HFFc6 (cell line): ENCODE measurements around the gene SHCBP1. TPM values are rescaled to one million over a fixed set of nuclear protein-coding genes. Genes with fewer than 3 reads are reported as not detected.

ENCODE experiments used
- DNase-seq: peaks from one replicate; pipeline ENCODE4 v3.0.0-alpha.2; 2018
- H3K27ac Mint-ChIP-seq: 2 replicates; pipeline ENCODE4 v1.8.0; 2020; ENCODE audit warnings: mild to moderate bottlenecking, mixed read lengths
- H3K27me3 Mint-ChIP-seq: 2 replicates; pipeline ENCODE4 v1.8.0; 2021; ENCODE audit warnings: mild to moderate bottlenecking, moderate library complexity, mixed read lengths; ENCODE audit not compliant: insufficient read depth
- H3K36me3 Mint-ChIP-seq: 2 replicates; pipeline ENCODE4 v1.8.0; 2021; ENCODE audit warnings: low read depth, mixed read lengths
- H3K4me1 Mint-ChIP-seq: 2 replicates; pipeline ENCODE4 v1.8.0; 2020; ENCODE audit warnings: low read depth, mixed read lengths
- H3K4me3 Mint-ChIP-seq: 2 replicates; pipeline ENCODE4 v1.8.0; 2020; ENCODE audit warnings: mild to moderate bottlenecking, moderate library complexity, mixed read lengths
- H3K9me3 Mint-ChIP-seq: 2 replicates; pipeline ENCODE4 v1.8.0; 2020; ENCODE audit warnings: mild to moderate bottlenecking, mixed read lengths
- total RNA-seq, 6 experiments: library from RNA; stranded (reverse); fragmentation: NEBNext Ultra II Directional; extraction: Animal tissue kit (Norgen Biotek cat#: 25700); gene quantifications; 2 replicates in 1 of 6; 3 replicates in 5 of 6; pipeline ENCODE4 v1.2.3, GENCODE V29; 2021
- TF ChIP-seq, protein P1 (sequence below): fragments of 200-600 bp; sonication (generic); IDR thresholded peaks from 2 replicates; pipeline ENCODE4 v1.5.0; 2021; ENCODE audit warnings: antibody characterized with exemption, mild to moderate bottlenecking

SHCBP1 gene
- total RNA-seq, 6 experiments from 2014 or later, result 20.8 to 50.5 (median 49.1) TPM

GRCh38 chr16:46649588-46650253, 28.5 kb upstream of the SHCBP1 start:
- TF ChIP-seq, protein P1, sequence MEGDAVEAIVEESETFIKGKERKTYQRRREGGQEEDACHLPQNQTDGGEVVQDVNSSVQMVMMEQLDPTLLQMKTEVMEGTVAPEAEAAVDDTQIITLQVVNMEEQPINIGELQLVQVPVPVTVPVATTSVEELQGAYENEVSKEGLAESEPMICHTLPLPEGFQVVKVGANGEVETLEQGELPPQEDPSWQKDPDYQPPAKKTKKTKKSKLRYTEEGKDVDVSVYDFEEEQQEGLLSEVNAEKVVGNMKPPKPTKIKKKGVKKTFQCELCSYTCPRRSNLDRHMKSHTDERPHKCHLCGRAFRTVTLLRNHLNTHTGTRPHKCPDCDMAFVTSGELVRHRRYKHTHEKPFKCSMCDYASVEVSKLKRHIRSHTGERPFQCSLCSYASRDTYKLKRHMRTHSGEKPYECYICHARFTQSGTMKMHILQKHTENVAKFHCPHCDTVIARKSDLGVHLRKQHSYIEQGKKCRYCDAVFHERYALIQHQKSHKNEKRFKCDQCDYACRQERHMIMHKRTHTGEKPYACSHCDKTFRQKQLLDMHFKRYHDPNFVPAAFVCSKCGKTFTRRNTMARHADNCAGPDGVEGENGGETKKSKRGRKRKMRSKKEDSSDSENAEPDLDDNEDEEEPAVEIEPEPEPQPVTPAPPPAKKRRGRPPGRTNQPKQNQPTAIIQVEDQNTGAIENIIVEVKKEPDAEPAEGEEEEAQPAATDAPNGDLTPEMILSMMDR, result no peak
- Mint-ChIP-seq H3K4me1 (0 out of 2 replicates have a peak, but pooled peaks cover 5% of the 10 kb centered on the region), H3K9me3 (peaks cover 4% of the 10 kb centered on the region; the same call in 1 of the 2 replicates), H3K4me3 (no peak overlapping the region), H3K27ac (no peak overlapping the region), H3K27me3 (peaks cover 2% of the 10 kb centered on the region), H3K36me3 (0 out of 2 replicates have a peak, but pooled peaks cover under 1% of the 10 kb centered on the region)
- DNase-seq, result no peak

- Mint-ChIP-seq H3K27ac (no peak overlapping the region), H3K27me3 (peaks cover 2% of the 10 kb centered on the region), H3K4me1 (0 out of 2 replicates have a peak, but pooled peaks cover 5% of the 10 kb centered on the region)
These were observed 27.5 kb upstream of the SHCBP1 start for GRCh38 chr16:46648656-46649055.

GRCh38 chr16:46638947-46639925, 18.1 kb upstream of the SHCBP1 start:
- Mint-ChIP-seq H3K4me1 (peaks cover 14% of the 10 kb centered on the region), H3K27me3 (peaks cover 5% of the 10 kb centered on the region), H3K9me3 (peaks cover 15% of the 10 kb centered on the region), H3K36me3 (peaks cover 13% of the 10 kb centered on the region), H3K27ac (no peak overlapping the region; the same call in 1 of the 2 replicates), H3K4me3 (peak overlapping the region; percentile 8; the same call in 1 of the 2 replicates)
- TF ChIP-seq, protein P1, result no peak
- DNase-seq, result peak; percentile 52

More at GRCh38 chr16:46648656-46649055, 27.5 kb upstream of the SHCBP1 start:
- Mint-ChIP-seq H3K9me3 (peaks cover 14% of the 10 kb centered on the region), H3K36me3 (peaks cover 11% of the 10 kb centered on the region), H3K4me3 (no peak overlapping the region)
- TF ChIP-seq, protein P1, result peak; percentile 27; the same call in 1 of the 2 replicates
- no peak for DNase-seq

DNA sequence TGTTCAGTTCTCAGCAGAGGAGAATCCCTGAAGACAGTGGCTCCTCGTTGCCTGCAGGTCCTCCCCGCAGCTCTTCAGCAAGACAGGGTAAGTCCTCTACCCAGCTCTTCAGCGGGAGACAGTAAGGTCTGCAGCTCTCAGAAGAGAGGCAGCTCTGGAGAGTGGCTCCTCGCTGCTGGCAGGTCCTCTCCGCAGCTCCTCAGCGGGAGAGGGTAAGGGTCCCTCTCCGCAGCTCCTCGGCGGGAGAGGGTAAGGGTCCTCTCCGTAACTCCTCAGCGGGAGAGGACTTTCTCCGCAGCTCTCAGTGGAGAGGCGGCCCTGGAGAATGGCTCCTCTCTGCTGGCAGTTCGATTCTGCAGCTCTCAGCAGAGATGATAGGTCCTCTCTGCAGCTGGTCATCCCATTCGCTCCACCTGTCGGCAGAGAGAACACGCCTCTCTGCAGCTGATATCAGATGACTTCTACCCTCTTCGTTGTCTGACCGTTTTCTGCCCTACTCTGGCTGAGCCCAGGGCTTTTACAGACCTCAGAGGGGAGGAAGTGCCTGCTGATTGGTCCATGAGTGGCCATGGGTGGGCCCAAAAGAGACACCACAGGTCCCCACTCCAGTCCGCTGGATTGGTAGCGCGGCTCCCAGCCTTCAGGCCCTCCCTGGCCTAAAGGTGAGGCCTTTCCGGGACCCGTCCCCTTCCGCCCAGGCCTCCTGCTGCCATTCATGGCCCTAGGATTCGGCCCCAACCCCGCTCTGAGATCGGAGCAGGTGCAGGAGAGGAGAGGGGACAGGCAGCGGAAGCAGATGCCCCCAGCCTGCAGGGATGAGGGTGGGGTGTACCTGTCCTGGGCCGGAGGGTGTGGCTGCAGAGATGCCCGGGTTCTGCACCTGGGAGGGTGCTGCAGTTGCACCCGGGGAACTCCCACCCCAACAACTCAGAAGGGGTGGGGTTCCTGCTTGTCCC, 11.9 kb upstream of the SHCBP1 start:
- Mint-ChIP-seq H3K27ac (no peak overlapping the region), H3K4me3 (no peak overlapping the region), H3K36me3 (no peaks in the 10 kb centered on the region), H3K4me1 (peaks cover 23% of the 10 kb centered on the region), H3K9me3 (no peaks in the 10 kb centered on the region), H3K27me3 (peaks cover 7% of the 10 kb centered on the region; the same call in 1 of the 2 replicates)
- TF ChIP-seq, protein P1, result no peak
- no peak for DNase-seq
